ENCODE data around the gene UNC45A. TPM values are rescaled to one million over a fixed set of nuclear protein-coding genes. Genes with fewer than 3 reads are reported as not detected.

Gene UNC45A
- total and polyA plus RNA-seq, 2 donors (not counting 1 experiment from before 2014, with no cell fraction given): 56.3 to 79.0 TPM

DNA sequence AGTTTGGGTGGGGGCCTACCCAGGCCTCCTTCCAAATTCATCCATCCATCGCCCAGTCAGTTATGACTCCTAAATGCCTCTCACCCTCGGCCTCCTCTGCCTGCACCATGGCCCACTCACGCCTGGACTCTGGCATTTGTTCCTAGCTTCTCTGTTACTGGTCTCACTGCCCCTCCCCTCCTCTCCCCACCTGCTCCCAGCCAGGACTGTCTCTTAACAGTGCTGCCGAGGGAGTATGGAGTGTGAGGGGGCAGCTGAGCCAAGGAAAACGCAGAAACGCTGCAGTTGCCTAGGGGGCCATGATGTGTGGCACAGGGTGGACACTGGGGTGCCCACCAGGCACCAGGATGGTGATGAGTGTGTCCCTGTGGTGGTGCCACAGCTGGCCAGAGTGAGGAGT is 22.7 kb downstream of the UNC45A start:
- intact Hi-C loops (cut with micrococcal nuclease): loop anchor here (2.0 to 5.0 kb wide), 2 partner anchors 65 to 313 kb away; partner anchors contain the start of gene VPS33B

More for the DNA sequence above, 22.7 kb downstream of the UNC45A start:
- 95% methylated on average over 4 of the region's 6 CpGs for WGBS (ENCODE audit: insufficient coverage)
- no peaks in the 10 kb centered on the region for H3K27me3 ChIP-seq (replicated peaks in 1 of 4; ENCODE audit: control extremely low read depth in 1 of 4, control insufficient read depth in 3 of 4, insufficient read depth in 4 of 4, low read length in 3 of 4)
- peaks cover 13% of the 10 kb centered on the region for H3K79me2 ChIP-seq (ENCODE audit: control insufficient read depth, insufficient read depth, low read length)
- peaks cover 0 to 26% of the 10 kb centered on the region in 2 experiments for H3K36me3 ChIP-seq (replicated peaks in 1 of 2; ENCODE audit: control extremely low read depth in 1 of 2, control insufficient read depth in 1 of 2, extremely low read depth in 1 of 2, insufficient read depth in 2 of 2, low read length in 1 of 2)
- CTCF ChIA-PET: interaction anchor here (1.4 to 8.7 kb wide), 11 partner anchors 11 to 315 kb away, joined by 3 to 118 read pairs (median 27); partner anchors contain the start of genes HDDC3, UNC45A and VPS33B
- H2AFZ ChIP-seq (ENCODE audit: insufficient read depth, low read depth, low read length, poor library complexity, severe bottlenecking): no peak overlapping the region
- no peaks in the 10 kb centered on the region for H3K9me3 Mint-ChIP-seq (ENCODE audit: insufficient read depth)
- H3K27ac ChIP-seq (ENCODE audit: low read length in 2 of 2): no peak overlapping the region
- no peaks in the 10 kb centered on the region for H3K9me3 ChIP-seq (ENCODE audit: control extremely low read depth in 1 of 3, control insufficient read depth in 2 of 3, insufficient read depth in 1 of 3, low read length in 2 of 3)
- no peak overlapping the region for H3K9ac ChIP-seq (ENCODE audit: low read length)
- TF ChIP-seq CTCF (IDR thresholded peaks at IDR 0.05) (no peak), EZH2 (IDR thresholded peaks at IDR 0.05; ENCODE audit: borderline replicate concordance, insufficient read depth, low read depth, low read length, poor library complexity, severe bottlenecking) (no peak)
- H3K4me3 ChIP-seq (ENCODE audit: control extremely low read depth in 1 of 5, extremely low read depth in 1 of 5, insufficient read depth in 1 of 5, low read depth in 2 of 5, low read length in 4 of 5): no peak overlapping the region
- ATAC-seq (ENCODE audit: low read depth) (no peak), DNase-seq (no peak)
- H3K4me1 Mint-ChIP-seq: peaks cover 21% of the 10 kb centered on the region
- no peaks in the 10 kb centered on the region for H3K27me3 Mint-ChIP-seq
- peaks cover 12% of the 10 kb centered on the region for H4K20me1 ChIP-seq (ENCODE audit: control insufficient read depth, insufficient read depth, low read length, poor library complexity, severe bottlenecking)
- no peak overlapping the region for H3K4me2 ChIP-seq (replicated peaks; ENCODE audit: low read depth, low read length, poor library complexity, severe bottlenecking)
- POLR2A ChIA-PET: interaction anchor here (0.5 to 0.7 kb wide), 2 partner anchors 75 to 1984 kb away, joined by 3 to 5 read pairs; no protein-coding TSS in a partner anchor
- H3K4me1 ChIP-seq (ENCODE audit: control insufficient read depth in 2 of 2, insufficient read depth in 2 of 2, low read length in 2 of 2): peaks cover 16 to 24% of the 10 kb centered on the region in 2 donors
- H3K27ac Mint-ChIP-seq: peak overlapping the region; percentile 56
- peak overlapping the region; percentile 75 for H3K4me3 Mint-ChIP-seq
